Measurements from ENCODE around the gene MCUB.
"Not testable (repeated sequence)": the region's sequence is repeated elsewhere in the genome, so short reads cannot be mapped to it uniquely, and the experiment has no call there.

MCUB gene, protein sequence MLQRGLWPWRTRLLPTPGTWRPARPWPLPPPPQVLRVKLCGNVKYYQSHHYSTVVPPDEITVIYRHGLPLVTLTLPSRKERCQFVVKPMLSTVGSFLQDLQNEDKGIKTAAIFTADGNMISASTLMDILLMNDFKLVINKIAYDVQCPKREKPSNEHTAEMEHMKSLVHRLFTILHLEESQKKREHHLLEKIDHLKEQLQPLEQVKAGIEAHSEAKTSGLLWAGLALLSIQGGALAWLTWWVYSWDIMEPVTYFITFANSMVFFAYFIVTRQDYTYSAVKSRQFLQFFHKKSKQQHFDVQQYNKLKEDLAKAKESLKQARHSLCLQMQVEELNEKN

GRCh38 chr4:109559983-109560686, at the start of gene MCUB:
Gene MCUB (plus strand): TSS chr4:109560246. CDS start chr4:109560338, 92 bp downstream.
- DNase-seq = peak; percentile 90

DNA sequence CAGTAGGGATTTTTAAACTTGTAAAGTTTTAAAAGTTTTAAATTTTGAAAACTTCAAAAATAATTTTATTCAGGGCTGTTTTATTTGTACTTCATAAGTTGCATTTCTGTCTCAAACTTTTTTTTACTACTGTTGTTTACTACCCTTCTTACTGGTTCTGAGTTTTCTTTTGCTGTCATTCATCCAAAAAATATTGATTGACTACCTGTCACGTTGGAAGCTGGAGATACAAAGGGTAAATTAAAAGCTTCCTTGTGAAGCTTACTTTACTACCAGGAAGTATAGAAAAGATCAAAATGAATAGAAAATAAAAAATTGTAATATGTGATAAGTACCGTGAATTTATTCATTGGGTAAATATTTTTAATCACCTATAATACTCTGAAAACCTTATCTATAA, 49.4 kb upstream of the MCUB start:
- DNase-seq = no peak

GRCh38 chr4:109511414-109511813, 48.6 kb upstream of the MCUB start:
- no peak for DNase-seq

GRCh38 chr4:109513368-109513767, 46.7 kb upstream of the MCUB start:
- not testable (repeated sequence) for DNase-seq

DNA sequence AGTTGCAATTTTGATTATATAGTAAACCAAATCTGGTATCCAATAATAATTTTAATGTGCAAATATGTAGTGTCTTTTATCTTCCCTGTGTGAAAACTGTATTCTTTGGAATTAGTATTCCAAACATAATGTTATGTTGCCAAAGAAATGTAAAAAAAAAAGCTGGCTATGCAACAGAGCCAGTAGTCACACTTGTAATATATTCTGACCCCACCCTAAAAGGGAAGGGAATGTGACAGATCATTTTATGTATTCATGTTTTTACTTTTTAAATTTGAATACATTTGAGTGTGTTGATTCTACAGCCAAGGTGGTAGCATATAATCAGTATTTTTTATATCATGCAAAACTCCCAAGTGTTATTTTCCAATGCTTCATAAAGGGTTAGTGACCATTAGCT, 27.9 kb upstream of the MCUB start:
- DNase-seq = no peak

DNA sequence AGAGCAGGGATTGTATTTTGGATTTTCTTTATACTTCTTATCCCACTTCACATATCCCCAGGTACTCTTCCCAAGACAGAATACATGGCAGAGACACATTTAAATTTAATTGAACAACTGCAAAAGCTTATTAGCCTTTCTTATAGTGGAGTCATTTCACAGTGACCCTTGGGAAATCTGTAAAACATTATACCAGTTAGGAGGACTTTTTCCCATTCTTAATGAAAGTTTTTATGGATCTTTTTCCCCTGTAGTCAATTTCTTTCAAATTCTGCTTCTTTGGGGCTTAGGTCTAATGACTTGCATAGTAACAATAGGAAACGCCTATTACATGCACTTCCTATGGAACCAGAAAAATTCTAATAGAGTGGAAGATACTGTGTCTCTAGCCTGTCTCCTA, 14.6 kb upstream of the MCUB start:
- DNase-seq = no peak

GRCh38 chr4:109547394-109547793, 12.7 kb upstream of the MCUB start:
- no peak for DNase-seq

GRCh38 chr4:109548655-109549054, 11.4 kb upstream of the MCUB start:
- no peak for DNase-seq

DNA sequence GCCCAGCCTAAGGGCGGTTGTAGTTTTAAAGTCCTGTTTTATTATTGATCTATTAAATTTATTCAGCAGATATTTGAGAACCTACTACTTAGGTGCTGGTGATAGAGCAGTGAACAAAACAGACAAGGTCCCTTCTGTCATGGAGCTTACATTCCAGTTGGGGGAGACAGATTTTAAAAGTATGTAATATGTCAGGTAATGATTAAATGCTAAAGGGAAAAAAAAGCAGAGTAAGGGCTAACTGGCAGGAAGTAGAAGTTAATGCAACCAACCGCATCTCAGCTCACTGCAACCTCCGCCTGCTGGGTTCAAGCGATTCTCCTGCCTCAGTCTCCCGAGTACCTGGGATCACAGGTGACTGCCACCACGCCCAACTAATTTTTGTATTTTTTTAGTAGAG, 7.8 kb upstream of the MCUB start:
- no peak for DNase-seq

DNA sequence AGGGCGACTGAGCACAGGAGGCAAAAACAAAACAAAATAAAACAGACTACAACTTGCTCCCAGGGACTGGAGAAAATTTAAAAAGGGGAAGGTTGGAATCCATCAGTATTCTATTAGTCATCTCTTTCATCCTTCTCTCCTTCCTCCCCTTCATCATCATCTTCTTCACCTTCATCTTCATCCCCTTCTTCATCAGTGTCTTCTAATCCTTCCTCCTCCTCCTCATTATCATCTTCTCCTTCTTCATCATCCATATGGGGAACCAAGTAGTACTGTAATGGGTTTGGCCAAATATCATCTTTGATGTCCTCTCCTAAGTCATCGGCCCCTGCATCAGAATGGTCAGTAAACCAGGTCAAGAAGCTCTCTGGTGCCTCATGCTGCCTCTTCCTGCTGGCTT, 6.9 kb upstream of the MCUB start:
- DNase-seq = no peak

GRCh38 chr4:109554971-109555370, 5.1 kb upstream of the MCUB start:
- no peak for DNase-seq

DNA sequence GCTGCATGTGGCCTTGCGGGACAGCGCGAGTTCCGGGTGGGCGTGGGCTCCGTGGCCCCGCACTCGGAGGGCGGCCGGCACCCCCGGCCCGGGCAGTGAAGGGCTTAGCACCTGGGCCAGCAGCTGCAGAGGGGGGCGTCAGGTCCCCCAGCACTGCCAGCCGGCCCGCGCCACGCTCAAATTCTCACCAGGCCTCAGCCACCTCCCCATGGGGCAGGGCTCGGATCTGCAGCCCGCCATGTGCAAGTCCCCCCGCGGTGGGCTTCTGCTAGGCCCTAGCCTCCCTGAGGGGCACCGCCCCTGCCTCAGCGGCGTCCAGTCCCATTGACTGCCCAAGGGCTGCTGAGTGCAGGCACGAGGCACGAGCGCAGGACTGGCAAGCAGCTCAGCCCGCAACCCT, 2.6 kb upstream of the MCUB start:
- no peak for DNase-seq

DNA sequence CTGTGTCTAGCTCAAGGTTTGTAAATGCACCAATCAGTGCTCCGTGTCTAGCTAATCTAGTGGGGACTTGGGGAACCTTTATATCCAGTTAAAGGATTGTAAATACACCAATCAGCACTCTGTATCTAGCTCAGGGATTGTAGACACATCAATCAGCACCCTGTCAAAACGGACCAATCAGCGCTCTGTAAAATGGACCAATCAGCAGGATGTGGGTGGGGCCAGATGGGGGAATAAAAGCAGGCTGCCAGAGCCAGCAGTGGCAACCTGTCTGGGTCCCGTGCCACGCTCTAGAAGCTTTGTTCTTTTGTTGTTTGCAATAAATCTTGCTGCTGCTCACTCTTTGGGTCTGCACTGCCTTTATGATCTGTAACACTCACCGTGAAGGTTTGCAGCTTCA, 2.0 kb upstream of the MCUB start:
- not testable (repeated sequence) for DNase-seq

- DNase-seq = no peak
These were observed 442 bp upstream of the MCUB start for GRCh38 chr4:109559625-109559982.

DNA sequence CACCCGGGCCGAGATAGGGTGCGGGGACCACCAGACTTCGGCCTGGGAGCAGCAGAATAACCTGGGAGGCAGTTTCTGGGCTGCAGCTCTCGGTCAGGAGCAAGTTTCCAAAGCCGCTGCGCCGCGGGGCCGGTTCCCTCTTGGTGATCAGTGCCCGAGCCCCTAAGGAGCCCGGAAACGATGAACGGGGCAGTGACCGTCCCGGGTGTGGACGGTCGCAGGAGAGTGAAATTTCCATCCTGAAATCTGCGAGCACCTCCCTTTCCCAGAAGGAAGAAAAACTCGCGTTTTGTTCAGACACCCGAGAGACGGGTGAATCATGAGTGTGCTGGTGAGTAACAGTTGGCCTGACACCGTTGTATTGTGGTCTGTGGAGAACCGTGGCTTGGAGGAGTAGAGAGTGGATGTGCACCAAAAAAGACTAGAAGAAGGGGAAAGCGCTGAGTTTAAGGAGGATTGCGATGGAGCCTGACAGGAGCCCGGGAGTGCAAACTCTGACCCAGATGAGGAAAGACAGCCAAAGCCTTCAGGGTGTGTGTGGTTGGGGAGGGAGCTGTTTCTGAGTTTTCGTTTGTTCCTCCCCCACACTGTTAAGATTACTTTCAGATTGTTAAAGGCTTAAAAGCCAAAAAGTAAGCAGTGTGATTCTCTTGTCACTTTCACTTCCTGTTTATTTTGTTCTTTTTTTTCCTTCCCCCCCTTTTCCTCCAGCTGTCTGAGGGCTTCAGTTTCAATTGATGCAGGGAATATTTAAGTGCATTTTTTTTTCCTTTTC, 828 bp downstream of the MCUB start:
- peak; percentile 49 for DNase-seq

DNA sequence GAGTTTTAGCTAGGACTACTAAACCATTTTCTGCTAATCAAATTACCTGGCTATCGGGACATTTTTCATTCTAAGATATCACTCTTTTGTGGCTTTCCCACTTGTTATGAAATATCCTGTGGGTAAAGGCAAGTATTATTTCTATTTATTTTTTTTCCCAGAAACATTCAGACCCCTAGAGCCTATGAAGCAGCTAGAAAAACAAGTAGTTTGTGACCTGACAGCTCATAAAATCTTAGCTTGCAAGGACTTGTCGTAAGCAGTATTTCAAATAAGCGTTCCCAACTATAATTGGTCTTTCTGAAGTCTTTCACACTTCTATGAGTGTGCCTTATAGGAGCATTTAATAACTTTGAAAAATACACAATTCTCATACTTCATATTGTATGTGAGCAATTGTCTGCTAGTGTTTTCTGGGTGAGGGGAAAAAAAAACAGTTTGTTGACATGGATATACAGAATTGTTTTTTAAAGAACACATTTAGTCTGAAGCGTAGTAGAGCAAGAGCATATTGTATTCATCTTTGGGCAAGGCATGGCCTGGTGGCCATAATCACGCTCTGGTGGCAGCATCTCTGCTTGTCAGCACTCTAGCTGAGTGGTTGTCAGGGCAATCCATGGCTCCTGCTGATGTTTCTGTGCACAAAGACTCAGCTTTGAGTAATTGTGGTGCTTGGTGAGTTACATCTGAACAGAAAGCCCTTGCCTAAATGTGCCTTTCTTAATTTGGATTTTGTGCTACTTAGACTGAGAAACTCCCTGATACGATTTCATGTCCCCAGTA, 2.6 kb downstream of the MCUB start:
- no peak for DNase-seq

GRCh38 chr4:109571494-109571893, 11.4 kb downstream of the MCUB start:
- DNase-seq = no peak

DNA sequence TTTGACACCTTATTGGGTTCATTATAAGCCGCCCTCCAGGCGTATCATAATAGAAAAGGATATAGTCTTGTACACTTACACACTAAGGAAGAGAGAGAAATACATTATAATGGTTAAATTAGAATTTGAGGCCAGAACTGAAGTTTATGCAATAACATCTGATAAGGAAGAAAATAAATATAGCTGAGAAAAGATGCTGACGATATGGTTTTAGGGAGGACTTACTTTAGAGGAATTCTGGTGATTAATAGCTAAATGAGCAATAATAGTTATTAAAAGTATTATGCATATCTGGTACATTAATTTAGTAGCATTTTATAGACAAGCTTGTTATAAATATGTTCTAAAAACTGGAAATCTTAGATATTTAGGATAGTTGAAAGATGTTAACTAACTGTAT, 12.1 kb downstream of the MCUB start:
- no peak for DNase-seq

DNA sequence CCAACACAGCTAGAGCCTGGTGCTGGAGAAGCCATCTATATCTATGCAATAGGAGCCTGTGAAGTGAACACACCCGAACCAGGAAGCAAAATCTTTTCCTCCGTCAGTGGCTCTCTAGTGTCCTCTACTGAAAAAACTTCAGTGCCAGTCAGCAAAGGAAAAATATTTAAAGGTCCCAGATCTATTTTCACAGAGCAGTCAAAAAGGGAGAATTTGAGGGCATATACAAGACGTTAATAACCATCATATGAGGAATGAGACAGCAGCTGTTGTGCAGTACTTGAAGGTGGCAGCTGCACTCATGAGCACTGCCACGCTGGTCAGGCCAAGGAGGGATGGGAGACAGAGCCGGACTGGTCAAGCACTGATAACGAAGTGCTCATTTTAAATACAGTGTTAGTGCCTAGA, 14.4 kb downstream of the MCUB start:
- DNase-seq = no peak

DNA sequence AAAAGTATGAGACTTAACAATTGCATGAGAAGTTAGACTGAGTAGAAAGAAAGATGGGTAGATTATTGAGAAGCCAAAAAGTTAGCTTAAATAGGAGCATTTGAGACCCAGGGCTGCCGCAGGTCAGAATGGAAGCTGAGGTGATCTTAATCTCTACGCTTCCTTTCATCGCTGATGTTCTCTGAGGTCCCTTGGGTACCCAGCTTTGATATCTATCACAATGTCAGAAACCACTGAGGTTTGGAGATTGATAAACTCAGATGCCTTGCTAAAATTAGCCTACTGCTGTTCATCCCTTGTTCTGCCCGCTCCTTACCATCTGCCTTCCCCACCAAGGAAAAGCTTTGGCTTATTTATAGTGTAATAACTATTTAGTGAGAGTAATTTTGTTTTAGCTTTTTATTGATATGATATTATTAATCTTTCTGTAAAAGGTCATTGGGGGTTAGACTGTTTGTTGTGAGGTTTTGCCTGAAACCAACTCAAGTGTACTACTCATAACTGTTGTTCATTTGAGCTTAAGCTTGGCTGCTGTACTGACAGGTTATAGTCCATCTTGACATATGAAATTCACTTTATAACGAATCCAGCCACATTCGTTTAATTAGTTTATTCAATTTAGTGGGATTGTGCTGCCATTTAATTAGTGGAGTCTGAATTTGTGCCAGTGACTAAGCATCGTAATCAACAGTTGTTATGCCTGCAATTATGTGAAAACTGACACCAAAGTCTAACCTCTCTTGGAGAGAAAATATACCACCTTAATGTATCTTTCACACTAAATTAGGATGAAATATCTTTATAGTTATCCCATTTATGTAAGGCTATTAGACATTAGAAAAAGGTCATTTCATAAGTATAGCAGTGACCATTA, 15.1 kb downstream of the MCUB start:
- no peak for DNase-seq

DNA sequence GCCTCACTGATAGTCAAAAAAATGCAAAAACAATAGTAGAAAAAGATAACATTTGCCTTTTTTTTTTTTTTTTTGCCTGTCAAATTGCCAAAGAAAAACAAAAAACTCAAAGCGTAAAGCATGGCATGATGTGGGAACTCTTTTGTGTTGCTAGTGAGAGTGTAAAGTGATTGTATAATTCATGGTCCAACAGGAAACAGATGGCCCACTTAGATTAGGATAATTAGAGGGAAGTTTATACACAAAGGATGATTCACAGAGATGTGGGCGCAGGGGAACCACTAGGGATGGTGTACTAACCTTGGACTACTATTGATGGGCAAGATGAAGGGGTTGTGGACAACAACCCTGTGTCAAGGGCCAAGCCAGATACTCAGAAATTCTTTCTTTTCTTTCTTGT, 16.4 kb downstream of the MCUB start:
- DNase-seq = no peak

DNA sequence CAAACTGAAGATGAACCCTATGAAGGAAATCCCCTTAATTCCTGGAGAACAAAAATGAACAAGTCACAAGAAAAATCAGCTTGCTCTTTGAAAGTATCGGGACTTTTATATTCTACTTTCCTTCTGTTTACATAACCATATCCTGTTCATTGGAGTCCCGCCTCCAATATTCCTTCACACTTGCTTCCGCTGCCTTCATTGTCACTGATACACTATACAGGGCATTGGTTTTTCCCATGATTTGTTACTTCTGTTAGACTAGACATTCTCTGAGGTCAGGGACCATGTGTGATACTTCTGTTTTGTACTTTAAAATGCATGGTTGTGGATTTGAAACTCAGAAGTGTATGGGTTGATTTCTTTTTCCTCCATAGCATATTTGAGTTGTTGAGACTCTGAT, 18.8 kb downstream of the MCUB start:
- DNase-seq = no peak
